Right atrium auricular region (tissue), 2 donors: Measurements from ENCODE around the gene HOXD9. TPM values are rescaled to one million over a fixed set of nuclear protein-coding genes. Genes with fewer than 3 reads are reported as not detected.

Experiments used
- DNase-seq: peaks from one replicate; pipeline ENCODE4 v3.0.0-alpha.2; 2019; ENCODE audit warnings: low spot score
- H3K27ac ChIP-seq, 2 donors: fragments of 200-600 bp; sonication (generic); 1 replicate in 1 of 2; 2 replicates in 1 of 2; pipeline ENCODE4 v1.5.1; 2016 to 2019
- H3K27me3 ChIP-seq, 2 donors: fragments of 200-600 bp; sonication (generic); one replicate each; pipeline versions ENCODE4 v1.5.1 to v1.6.0; 2017 to 2019
- H3K36me3 ChIP-seq: fragments of 200-600 bp; sonication (generic); one replicate; pipeline ENCODE4 v1.5.1; 2016
- H3K4me1 ChIP-seq, 2 donors: fragments of 200-600 bp; sonication (generic); one replicate each; pipeline versions ENCODE4 v1.5.1 to v1.6.0; 2017 to 2019
- H3K4me3 ChIP-seq, 2 donors: fragments of 200-600 bp; sonication (generic); 1 replicate in 1 of 2; 2 replicates in 1 of 2; pipeline ENCODE4 v1.5.1; 2017 to 2019; ENCODE audit warnings: mild to moderate bottlenecking in 1 of 2, moderate library complexity in 1 of 2
- H3K9me3 ChIP-seq, 2 donors: fragments of 200-600 bp; sonication (generic); one replicate each; pipeline ENCODE4 v1.5.1; 2019
- CTCF ChIP-seq, 2 donors: fragments of 200-600 bp; sonication (generic); IDR thresholded peaks; one replicate each; pipeline ENCODE4 v1.5.1; 2019; ENCODE audit warnings: antibody characterized with exemption in 2 of 2
- total RNA-seq, 2 donors: library from RNA; depleted of rRNA; stranded (reverse); fragments of >200 nt; gene quantifications; one replicate each; pipeline ENCODE4 v1.1.0, GENCODE V29; 2016

HOXD9 gene
- total RNA-seq, 2 donors from 2014 or later: 0.44 TPM; not detected in 1

DNA sequence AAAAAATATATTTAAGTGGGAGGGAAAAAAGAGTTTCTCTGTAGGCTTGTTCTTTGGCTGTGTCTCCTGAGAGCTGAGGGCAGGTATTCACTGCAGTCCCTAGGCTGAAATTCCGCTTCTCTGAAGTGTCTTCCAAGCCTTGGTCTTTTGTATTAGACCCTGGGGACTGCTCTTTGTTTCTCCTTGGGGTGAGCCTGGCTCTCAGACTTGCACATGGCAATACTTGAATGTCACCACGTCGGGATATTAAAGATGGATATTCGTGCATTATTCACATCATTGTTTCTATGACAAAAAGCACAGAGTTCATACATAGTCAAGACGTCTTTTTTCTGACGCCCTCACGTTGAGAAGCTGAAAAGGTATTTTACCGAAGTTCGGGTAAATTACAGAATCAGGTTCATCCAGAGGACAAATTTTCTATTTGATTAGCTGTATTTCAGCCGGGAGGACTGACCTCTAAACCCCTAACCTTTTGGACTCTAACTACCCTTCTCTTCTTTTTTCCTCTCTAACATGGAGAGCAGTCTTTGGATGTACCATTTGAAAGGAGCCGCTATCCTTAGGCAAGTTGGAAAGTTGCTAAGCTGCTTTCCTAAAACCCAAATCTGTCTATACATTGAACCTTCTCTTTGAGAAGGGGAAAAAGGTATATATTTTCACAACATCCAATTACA, 32.2 kb downstream of the HOXD9 start:
- Histone ChIP-seq H3K27me3 (peaks cover 46 to 52% of the 10 kb centered on the region in 2 donors), H3K4me3 (no peak overlapping the region), H3K4me1 (peaks cover 0 to 34% of the 10 kb centered on the region in 2 donors), H3K9me3 (no peaks in the 10 kb centered on the region), H3K36me3 (no peaks in the 10 kb centered on the region), H3K27ac (no peak overlapping the region)
- no peak for TF ChIP-seq CTCF (IDR thresholded peaks at IDR 0.05)
- DNase-seq: no peak

DNA sequence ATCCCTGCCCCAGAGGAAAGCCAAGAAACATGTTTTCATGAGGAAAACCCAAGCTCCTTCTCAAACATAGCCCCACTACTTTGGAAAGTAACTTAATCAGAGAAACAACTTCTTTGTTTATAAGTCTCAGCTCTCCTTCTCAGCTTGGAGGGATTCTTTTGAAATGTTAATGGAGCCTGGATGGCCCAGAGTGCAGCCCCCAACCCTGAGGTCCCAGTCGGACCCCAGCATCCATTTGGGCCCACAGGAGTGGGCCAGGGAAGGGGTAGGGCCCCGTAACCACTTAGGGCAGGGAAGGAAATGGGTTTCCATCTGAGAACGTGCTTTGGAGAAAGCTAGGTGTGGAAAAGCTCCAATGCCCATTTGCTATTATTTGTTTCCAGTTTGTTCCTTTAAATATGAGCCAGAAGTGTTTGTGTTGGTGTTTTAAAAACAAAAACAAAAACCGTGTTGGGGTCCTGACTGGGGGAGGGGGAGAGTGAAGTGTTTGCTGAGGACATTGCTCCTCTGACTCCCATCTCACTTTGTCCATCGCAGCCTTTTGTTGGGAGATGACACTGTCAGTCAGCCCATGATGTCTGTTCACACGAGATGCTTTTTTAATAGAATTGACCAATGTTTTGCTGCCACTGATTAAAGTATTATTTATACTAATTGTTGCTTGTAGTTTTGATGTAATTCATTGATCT, 33.0 kb downstream of the HOXD9 start:
- no peak for DNase-seq
- Histone ChIP-seq H3K4me3 (no peak overlapping the region), H3K36me3 (no peaks in the 10 kb centered on the region), H3K27me3 (peaks cover 54 to 56% of the 10 kb centered on the region in 2 donors), H3K9me3 (no peaks in the 10 kb centered on the region), H3K27ac (no peak overlapping the region), H3K4me1 (peaks cover 0 to 42% of the 10 kb centered on the region in 2 donors)
- TF ChIP-seq CTCF (IDR thresholded peaks at IDR 0.05): no peak

GRCh38 chr2:176156301-176156806, 33.8 kb downstream of the HOXD9 start:
- Histone ChIP-seq H3K9me3 (no peaks in the 10 kb centered on the region), H3K27me3 (peaks cover 51 to 65% of the 10 kb centered on the region in 2 donors), H3K27ac (no peak overlapping the region), H3K4me1 (peaks cover 0 to 49% of the 10 kb centered on the region in 2 donors), H3K36me3 (no peaks in the 10 kb centered on the region), H3K4me3 (no peak overlapping the region)
- TF ChIP-seq CTCF (IDR thresholded peaks at IDR 0.05): no peak
- DNase-seq: no peak

DNA sequence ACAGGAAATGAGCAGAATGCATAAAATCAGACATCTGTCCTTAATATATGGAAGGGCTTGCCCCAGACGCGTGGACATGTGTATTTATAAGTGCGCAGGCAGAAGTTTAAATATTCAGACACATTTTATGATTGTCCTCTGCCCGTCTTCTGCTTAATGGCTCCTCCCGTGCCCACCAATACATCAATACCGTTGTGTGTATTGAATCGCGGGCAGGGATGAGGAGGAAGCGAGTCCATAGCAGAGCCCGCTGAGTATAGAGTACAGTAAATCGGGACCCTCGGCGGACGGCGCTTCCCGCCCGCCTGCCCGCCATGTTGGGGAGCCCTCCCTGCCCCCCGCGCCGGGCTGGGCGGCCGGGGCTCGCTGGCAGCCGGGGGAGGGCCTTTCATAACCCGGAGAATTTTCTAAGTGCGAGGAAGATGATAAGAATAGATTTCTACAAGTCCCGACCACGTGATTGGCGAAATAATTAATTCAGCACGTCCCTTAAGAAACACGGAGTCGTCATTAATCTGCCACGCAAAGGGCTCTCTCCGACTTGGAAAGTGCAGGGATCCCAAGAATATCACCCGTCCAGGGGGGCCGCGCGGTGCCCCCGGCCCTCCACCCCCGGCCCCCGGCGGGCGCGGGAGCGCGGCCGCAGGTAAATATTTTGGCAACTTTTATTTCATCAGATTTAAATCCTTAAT, 34.4 kb downstream of the HOXD9 start, which contains the start of gene HOXD3:
Gene HOXD3, plus strand, starts transcription at position 501 of the 692 bp plus-strand sequence. CDS start 11,808 bp downstream, outside the sequence.
- no peak for DNase-seq
- no peaks in the 10 kb centered on the region for H3K36me3 ChIP-seq
- H3K4me3 ChIP-seq: peak within 1 kb of the TSS in 1 of 2 donors; percentile 7
- H3K4me1 ChIP-seq: peaks cover 0 to 47% of the 10 kb centered on the region in 2 donors
- TF ChIP-seq CTCF (IDR thresholded peaks at IDR 0.05): no peak
- no peak within 1 kb of the TSS for H3K27ac ChIP-seq
- H3K9me3 ChIP-seq: no peaks in the 10 kb centered on the region
- H3K27me3 ChIP-seq: peaks cover 48 to 65% of the 10 kb centered on the region in 2 donors

- peaks cover 0 to 47% of the 10 kb centered on the region in 2 donors for H3K4me1 ChIP-seq
- H3K9me3 ChIP-seq: no peaks in the 10 kb centered on the region
- H3K27ac ChIP-seq: no peak overlapping the region
- no peak for TF ChIP-seq CTCF (IDR thresholded peaks at IDR 0.05)
- peak overlapping the region in 1 of 2 donors; percentile 7 for H3K4me3 ChIP-seq
- peaks cover 51 to 67% of the 10 kb centered on the region in 2 donors for H3K27me3 ChIP-seq
- no peaks in the 10 kb centered on the region for H3K36me3 ChIP-seq
- no peak for DNase-seq
These were observed 35.1 kb downstream of the HOXD9 start for GRCh38 chr2:176157499-176158185.
